ENCODE measurements around the gene MRPL17. TPM values are rescaled to one million over a fixed set of nuclear protein-coding genes. Genes with fewer than 3 reads are reported as not detected.
"Not testable (repeated sequence)": the region's sequence is repeated elsewhere in the genome, so short reads cannot be mapped to it uniquely, and the experiment has no call there.

Gene MRPL17
- 106 TPM for polyA plus RNA-seq (2013, experiment 1 of 2; ENCODE audit: insufficient read length)
- polyA plus RNA-seq (2013, experiment 2 of 2; ENCODE audit: insufficient read length), result 102 TPM

GRCh38 chr11:6682936-6683861 is at the start of gene MRPL17:
MRPL17 (minus strand) TSS chr11:6683340; CDS start chr11:6683296, 44 bp downstream.
- DNase-seq, result peak; percentile 99

- DNase-seq, result no peak
Measured at GRCh38 chr11:6727971-6728760, 45.0 kb upstream of the MRPL17 start.

GRCh38 chr11:6725386-6725896 is 42.3 kb upstream of the MRPL17 start:
- DNase-seq, result no peak

DNA sequence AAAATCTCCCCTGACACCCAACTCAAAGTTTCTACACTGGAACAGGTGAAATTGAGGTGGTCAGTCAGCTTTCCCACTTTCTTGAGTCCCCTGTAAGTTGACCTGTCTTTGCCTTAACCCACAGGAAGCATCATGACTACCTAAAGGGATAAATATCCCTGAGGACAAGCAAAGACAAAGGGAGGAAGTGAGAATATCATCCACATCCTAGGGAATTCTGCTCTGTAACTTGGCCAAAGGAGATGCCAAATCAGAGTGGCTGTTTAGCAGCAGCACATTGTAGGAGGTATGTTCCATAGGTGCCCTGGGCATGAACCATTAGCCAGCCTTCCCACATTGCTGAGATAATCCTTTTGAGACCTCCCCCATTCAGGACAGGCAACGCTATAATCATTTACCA is 40.9 kb upstream of the MRPL17 start:
- no peak for DNase-seq

DNA sequence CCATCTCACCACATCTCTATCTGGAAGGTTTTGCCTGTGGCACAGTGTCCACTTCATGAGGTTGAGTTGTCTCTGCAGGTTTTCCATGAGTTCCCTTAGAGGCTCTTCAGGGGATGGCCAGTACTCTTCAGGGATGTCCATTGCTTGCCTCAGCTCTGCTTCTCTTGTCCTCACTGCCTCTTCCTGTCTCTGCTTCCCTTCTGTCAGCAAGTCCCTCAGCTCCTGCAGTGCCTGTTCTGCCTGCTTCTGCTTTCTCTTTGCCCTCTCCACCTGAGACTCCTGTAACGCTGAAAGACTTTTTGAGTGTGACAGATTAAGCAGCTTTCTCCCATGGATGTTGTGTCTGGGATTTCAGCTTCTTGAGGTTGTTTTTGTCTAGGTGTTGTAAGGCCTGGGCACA is 38.2 kb upstream of the MRPL17 start:
- no peak for DNase-seq

- DNase-seq, result no peak
Measured at GRCh38 chr11:6719576-6719975, 36.4 kb upstream of the MRPL17 start.

DNA sequence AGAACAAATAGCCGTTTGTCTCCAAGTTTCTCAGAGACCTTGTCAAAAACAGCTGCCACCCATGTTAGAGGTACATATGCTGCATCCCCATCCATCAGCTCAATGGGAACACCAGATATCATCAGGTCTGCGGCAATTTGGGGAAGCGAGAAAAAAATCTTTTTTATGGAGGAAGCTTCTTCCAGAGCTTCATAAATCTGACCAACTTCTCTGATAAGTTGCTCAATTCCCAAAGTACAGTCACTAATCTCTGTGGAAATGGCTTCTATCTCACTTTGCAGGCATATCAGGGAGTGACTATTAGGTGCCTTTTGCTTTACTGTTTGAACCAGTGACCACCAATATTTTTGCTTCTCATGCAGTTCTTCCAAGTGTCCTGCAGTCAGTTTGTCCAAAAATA is 34.3 kb upstream of the MRPL17 start:
- DNase-seq, result no peak

GRCh38 chr11:6711552-6711951 is 28.4 kb upstream of the MRPL17 start:
- DNase-seq, result not testable (repeated sequence)

GRCh38 chr11:6708876-6709275 is 25.7 kb upstream of the MRPL17 start:
- DNase-seq, result no peak

- DNase-seq, result peak; percentile 59
Measured at GRCh38 chr11:6705905-6706535, 22.9 kb upstream of the MRPL17 start.

GRCh38 chr11:6703247-6704063 is 20.3 kb upstream of the MRPL17 start:
- DNase-seq, result peak; percentile 60

DNA sequence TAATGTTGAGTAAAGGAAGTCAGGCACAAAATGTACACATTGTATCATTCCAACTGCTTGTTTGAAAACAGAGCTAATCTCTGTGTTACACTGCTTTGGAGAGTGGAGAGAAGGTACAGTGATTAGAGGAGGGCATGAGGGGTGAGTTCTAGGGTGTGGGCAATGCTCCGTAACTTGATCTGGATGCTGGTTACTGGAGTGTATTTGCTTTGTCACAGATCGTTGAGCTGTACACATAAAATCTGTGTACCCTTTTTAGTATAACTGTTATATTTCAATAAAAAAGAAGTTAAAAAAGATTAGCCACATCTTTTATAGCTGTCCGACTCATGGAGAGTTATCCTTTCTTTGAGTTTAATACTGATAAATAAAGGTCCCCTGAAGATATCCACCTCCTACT is 18.8 kb upstream of the MRPL17 start:
- DNase-seq, result not testable (repeated sequence)

GRCh38 chr11:6695377-6695776 is 12.2 kb upstream of the MRPL17 start:
- DNase-seq, result peak; percentile 44

DNA sequence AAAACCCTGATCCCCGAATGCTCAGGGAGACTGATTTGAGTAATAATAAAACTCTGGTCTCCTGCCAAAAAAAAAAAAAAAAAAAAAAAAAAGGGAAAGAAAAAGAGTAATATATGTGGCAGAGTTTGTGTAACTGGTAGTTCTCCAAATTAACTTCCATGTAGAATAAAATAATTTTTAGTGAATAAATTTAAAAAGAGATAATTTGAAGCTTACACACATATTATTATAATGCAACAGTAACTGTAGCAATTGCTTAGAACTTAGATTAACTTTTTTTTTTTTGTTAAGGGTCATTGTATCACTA is 11.0 kb upstream of the MRPL17 start:
- no peak for DNase-seq

DNA sequence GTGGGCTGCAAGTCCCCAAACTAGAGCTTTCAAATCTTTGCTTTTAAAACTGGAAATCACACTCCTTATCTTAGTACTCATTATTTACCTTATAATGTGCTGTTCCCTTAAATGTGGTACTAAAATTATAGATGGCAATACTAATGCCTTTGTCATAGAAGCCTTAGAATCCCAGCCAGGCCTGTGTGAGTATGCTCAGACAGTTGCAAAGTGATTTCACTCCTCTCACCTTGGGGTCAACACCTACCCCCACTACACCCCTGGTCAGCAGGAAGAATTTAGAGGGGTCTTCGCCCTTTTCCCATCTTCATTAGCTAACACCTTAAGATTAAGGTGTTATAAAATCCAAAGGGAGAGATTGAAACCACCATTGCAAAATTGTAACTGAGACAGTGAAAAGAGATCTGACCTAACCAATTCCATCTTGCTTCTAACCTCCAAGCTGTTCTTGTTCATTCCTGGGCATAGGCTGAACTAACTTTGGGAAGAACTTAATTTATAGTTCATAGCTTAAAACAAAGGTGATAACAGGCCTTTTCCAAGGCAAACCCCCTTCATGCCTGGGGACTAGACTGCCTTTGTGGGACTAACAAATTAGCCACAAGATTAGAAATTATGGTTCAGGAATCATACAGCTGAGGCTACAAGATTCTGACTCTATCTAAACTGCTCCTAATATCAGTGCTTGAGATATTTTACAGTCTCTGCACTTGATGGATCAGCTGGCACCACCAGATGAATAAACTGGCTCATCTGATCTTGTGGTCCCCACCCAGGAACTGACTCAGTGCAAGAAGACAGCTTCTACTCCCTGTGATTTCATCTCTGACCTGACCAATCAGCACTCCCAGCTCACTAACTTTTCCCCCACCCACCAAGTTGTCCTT is 10.4 kb upstream of the MRPL17 start:
- peak; percentile 79 for DNase-seq

DNA sequence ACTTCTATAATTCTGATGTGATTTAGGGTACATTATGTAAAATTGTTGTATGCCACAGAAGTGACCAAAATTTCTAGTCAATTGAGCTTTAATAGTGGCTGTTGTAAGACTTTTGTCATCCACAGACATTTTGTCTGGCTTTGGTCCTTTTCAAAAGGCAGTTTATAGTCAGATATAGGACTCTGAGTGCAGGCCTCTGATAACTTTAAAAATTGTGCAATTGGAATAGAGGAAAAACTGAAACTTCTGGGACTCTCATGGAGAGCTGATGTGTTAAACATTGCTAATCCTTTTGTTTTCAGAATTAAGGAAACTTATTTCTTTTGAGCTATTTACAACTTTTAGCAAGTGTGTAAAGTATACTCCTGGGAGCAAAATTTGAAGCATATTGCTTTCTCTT is 9.0 kb upstream of the MRPL17 start:
- no peak for DNase-seq

DNA sequence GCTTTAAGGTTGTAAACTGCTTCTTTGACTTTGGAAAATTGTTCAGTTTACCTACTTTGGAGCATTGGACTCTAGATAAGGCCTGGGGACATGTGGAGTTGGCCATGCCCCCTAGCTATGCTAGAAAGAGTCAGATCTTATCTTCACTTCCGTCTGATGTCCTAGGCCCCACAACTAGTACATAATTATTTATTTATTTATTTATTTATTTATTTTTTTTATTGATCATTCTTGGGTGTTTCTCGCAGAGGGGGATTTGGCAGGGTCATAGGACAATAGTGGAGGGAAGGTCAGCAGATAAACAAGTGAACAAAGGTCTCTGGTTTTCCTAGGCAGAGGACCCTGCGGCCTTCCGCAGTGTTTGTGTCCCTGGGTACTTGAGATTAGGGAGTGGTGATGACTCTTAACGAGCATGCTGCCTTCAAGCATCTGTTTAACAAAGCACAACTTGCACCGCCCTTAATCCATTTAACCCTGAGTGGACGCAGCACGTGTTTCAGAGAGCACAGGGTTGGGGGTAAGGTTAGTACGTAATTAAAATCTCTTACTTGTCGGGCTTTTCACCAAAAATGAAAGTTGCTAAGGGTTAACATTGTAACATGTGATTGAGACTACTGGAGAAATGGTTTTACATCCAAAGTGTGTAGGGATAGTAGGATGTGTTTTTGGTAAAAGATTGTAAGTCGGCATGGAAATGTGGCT is 7.4 kb upstream of the MRPL17 start:
- not testable (repeated sequence) for DNase-seq

DNA sequence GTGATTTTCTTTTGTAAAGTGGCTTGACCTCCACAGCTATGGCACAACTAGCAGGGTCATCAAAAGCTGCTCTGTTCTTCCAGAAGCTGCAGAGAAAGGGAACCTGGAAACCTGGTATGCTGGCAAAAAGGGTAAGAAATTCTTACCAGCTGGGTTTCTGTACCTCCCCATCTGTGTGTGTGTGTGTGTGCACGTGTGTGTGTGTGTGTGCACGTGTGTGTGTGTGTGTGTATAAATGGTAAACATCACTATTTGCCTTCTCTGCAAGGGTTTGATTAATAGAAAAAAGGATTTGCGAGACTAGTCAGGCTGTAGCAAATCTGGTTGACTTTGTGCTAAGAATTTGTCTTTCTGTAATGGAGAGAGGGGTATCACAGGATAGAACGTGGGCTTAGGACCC is 4.7 kb upstream of the MRPL17 start:
- DNase-seq, result no peak

- DNase-seq, result no peak
Measured at GRCh38 chr11:6686006-6686405, 2.9 kb upstream of the MRPL17 start.

GRCh38 chr11:6684068-6684467 is 928 bp upstream of the MRPL17 start:
- DNase-seq, result not testable (repeated sequence)
